ENCODE measurements around the gene CCSER1. TPM values are rescaled to one million over a fixed set of nuclear protein-coding genes. Genes with fewer than 3 reads are reported as not detected.
A peak's percentile ranks its signal among the peaks of the same experiment; 100 is the strongest.

Gene CCSER1
- total and polyA plus RNA-seq, 2 experiments from 2014 or later: 2.9 to 3.4 TPM

- TF ChIP-seq POLR2AphosphoS5 (IDR thresholded peaks at IDR 0.05; ENCODE audit: low read depth): no peak
- no peak for TF ChIP-seq ZNF331 (CRISPR knock-in tag; IDR thresholded peaks at IDR 0.05; ENCODE audit: low read depth)
- no peak for TF ChIP-seq ZNF114 (CRISPR knock-in tag; IDR thresholded peaks at IDR 0.05)
- no peak for TF ChIP-seq STAT1 (IDR thresholded peaks at IDR 0.05; ENCODE audit: unreplicated experiment)
- no peak for TF ChIP-seq EZH2 (IDR thresholded peaks at IDR 0.05; ENCODE audit: low read depth, unreplicated experiment)
Measured at GRCh38 chr4:90099812-90100211, 27.4 kb upstream of the CCSER1 start (continued).

- no peaks in the 10 kb centered on the region for H3K36me3 ChIP-seq (ENCODE audit: insufficient read depth)
- no peaks in the 10 kb centered on the region for H3F3A ChIP-seq (replicated peaks; ENCODE audit: low read depth)
- Mint-ChIP-seq H3K27ac (no peak overlapping the region), H3K9me3 (no peaks in the 10 kb centered on the region), H3K4me1 (peaks cover 14% of the 10 kb centered on the region; the same call in 2 of the 3 replicates), H3K27me3 (ENCODE audit: insufficient read depth, low read depth, poor library complexity) (no peaks in the 10 kb centered on the region), H3K4me3 (no peak overlapping the region), H3K36me3 (ENCODE audit: low read depth) (no peaks in the 10 kb centered on the region)
- H3K27ac ChIP-seq (ENCODE audit: low read depth): no peak overlapping the region
- no peak overlapping the region for H2AFZ ChIP-seq
- no peak overlapping the region for H3K4me2 ChIP-seq
- TF ChIP-seq, protein P1, sequence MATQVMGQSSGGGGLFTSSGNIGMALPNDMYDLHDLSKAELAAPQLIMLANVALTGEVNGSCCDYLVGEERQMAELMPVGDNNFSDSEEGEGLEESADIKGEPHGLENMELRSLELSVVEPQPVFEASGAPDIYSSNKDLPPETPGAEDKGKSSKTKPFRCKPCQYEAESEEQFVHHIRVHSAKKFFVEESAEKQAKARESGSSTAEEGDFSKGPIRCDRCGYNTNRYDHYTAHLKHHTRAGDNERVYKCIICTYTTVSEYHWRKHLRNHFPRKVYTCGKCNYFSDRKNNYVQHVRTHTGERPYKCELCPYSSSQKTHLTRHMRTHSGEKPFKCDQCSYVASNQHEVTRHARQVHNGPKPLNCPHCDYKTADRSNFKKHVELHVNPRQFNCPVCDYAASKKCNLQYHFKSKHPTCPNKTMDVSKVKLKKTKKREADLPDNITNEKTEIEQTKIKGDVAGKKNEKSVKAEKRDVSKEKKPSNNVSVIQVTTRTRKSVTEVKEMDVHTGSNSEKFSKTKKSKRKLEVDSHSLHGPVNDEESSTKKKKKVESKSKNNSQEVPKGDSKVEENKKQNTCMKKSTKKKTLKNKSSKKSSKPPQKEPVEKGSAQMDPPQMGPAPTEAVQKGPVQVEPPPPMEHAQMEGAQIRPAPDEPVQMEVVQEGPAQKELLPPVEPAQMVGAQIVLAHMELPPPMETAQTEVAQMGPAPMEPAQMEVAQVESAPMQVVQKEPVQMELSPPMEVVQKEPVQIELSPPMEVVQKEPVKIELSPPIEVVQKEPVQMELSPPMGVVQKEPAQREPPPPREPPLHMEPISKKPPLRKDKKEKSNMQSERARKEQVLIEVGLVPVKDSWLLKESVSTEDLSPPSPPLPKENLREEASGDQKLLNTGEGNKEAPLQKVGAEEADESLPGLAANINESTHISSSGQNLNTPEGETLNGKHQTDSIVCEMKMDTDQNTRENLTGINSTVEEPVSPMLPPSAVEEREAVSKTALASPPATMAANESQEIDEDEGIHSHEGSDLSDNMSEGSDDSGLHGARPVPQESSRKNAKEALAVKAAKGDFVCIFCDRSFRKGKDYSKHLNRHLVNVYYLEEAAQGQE (IDR thresholded peaks at IDR 0.05; ENCODE audit: unreplicated experiment): no peak
- no peak for TF ChIP-seq ZNF331 (CRISPR knock-in tag; IDR thresholded peaks at IDR 0.05; ENCODE audit: low read depth)
- no peak for TF ChIP-seq EZH2 (IDR thresholded peaks at IDR 0.05; ENCODE audit: low read depth, unreplicated experiment)
- no peak for TF ChIP-seq STAT1 (IDR thresholded peaks at IDR 0.05; ENCODE audit: unreplicated experiment)
- no peak for TF ChIP-seq EZH2phosphoT487 (IDR thresholded peaks at IDR 0.05; ENCODE audit: unreplicated experiment)
- no peak for TF ChIP-seq POLR2AphosphoS5 (IDR thresholded peaks at IDR 0.05; ENCODE audit: low read depth)
- TF ChIP-seq CREB1 (CRISPR knock-in tag; IDR thresholded peaks at IDR 0.05; ENCODE audit: low read depth): no peak
- TF ChIP-seq CTCF (conservative IDR thresholded peaks at IDR 0.05; ENCODE audit: low read depth in 2 of 2): no peak
- no peak for TF ChIP-seq JUNB (IDR thresholded peaks at IDR 0.05; ENCODE audit: unreplicated experiment)
- no peak for TF ChIP-seq ZNF114 (CRISPR knock-in tag; IDR thresholded peaks at IDR 0.05)
- no peak for TF ChIP-seq NANOG (IDR thresholded peaks at IDR 0.05; ENCODE audit: borderline replicate concordance)
- TF ChIP-seq, protein P2, sequence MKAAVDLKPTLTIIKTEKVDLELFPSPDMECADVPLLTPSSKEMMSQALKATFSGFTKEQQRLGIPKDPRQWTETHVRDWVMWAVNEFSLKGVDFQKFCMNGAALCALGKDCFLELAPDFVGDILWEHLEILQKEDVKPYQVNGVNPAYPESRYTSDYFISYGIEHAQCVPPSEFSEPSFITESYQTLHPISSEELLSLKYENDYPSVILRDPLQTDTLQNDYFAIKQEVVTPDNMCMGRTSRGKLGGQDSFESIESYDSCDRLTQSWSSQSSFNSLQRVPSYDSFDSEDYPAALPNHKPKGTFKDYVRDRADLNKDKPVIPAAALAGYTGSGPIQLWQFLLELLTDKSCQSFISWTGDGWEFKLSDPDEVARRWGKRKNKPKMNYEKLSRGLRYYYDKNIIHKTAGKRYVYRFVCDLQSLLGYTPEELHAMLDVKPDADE (IDR thresholded peaks at IDR 0.05): no peak
- TF ChIP-seq, protein P3, sequence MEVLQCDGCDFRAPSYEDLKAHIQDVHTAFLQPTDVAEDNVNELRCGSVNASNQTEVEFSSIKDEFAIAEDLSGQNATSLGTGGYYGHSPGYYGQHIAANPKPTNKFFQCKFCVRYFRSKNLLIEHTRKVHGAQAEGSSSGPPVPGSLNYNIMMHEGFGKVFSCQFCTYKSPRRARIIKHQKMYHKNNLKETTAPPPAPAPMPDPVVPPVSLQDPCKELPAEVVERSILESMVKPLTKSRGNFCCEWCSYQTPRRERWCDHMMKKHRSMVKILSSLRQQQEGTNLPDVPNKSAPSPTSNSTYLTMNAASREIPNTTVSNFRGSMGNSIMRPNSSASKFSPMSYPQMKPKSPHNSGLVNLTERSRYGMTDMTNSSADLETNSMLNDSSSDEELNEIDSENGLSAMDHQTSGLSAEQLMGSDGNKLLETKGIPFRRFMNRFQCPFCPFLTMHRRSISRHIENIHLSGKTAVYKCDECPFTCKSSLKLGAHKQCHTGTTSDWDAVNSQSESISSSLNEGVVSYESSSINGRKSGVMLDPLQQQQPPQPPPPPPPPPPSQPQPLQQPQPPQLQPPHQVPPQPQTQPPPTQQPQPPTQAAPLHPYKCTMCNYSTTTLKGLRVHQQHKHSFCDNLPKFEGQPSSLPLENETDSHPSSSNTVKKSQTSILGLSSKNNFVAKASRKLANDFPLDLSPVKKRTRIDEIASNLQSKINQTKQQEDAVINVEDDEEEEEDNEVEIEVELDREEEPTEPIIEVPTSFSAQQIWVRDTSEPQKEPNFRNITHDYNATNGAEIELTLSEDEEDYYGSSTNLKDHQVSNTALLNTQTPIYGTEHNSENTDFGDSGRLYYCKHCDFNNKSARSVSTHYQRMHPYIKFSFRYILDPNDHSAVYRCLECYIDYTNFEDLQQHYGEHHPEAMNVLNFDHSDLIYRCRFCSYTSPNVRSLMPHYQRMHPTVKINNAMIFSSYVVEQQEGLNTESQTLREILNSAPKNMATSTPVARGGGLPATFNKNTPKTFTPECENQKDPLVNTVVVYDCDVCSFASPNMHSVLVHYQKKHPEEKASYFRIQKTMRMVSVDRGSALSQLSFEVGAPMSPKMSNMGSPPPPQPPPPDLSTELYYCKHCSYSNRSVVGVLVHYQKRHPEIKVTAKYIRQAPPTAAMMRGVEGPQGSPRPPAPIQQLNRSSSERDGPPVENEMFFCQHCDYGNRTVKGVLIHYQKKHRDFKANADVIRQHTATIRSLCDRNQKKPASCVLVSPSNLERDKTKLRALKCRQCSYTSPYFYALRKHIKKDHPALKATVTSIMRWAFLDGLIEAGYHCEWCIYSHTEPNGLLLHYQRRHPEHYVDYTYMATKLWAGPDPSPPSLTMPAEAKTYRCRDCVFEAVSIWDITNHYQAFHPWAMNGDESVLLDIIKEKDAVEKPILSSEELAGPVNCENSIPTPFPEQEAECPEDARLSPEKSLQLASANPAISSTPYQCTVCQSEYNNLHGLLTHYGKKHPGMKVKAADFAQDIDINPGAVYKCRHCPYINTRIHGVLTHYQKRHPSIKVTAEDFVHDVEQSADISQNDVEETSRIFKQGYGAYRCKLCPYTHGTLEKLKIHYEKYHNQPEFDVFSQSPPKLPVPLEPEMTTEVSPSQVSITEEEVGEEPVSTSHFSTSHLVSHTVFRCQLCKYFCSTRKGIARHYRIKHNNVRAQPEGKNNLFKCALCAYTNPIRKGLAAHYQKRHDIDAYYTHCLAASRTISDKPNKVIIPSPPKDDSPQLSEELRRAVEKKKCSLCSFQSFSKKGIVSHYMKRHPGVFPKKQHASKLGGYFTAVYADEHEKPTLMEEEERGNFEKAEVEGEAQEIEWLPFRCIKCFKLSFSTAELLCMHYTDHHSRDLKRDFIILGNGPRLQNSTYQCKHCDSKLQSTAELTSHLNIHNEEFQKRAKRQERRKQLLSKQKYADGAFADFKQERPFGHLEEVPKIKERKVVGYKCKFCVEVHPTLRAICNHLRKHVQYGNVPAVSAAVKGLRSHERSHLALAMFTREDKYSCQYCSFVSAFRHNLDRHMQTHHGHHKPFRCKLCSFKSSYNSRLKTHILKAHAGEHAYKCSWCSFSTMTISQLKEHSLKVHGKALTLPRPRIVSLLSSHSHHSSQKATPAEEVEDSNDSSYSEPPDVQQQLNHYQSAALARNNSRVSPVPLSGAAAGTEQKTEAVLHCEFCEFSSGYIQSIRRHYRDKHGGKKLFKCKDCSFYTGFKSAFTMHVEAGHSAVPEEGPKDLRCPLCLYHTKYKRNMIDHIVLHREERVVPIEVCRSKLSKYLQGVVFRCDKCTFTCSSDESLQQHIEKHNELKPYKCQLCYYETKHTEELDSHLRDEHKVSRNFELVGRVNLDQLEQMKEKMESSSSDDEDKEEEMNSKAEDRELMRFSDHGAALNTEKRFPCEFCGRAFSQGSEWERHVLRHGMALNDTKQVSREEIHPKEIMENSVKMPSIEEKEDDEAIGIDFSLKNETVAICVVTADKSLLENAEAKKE (CRISPR knock-in tag; IDR thresholded peaks at IDR 0.05): no peak
- ATAC-seq (no peak), DNase-seq (ENCODE audit: low spot score) (peak; percentile 24)
- no peaks in the 10 kb centered on the region for H3K9me2 ChIP-seq (ENCODE audit: insufficient read depth)
- H3K27me3 ChIP-seq (ENCODE audit: insufficient read depth): no peaks in the 10 kb centered on the region
- H3K4me3 ChIP-seq: no peak overlapping the region
- no peaks in the 10 kb centered on the region for H3K79me2 ChIP-seq (replicated peaks; ENCODE audit: insufficient read depth)
- no peaks in the 10 kb centered on the region for H4K20me1 ChIP-seq (replicated peaks; ENCODE audit: insufficient read depth)
- no peaks in the 10 kb centered on the region for H3K4me1 ChIP-seq (ENCODE audit: insufficient read depth)
Measured at GRCh38 chr4:90103991-90104390, 23.2 kb upstream of the CCSER1 start.
